RPMI7951 (cell line): ENCODE measurements around the gene DGKB. TPM values are rescaled to one million over a fixed set of nuclear protein-coding genes. Genes with fewer than 3 reads are reported as not detected.

Experiments
- DNase-seq: peaks from one replicate; pipeline ENCODE4 v3.0.0-alpha.2; 2012; ENCODE audit warnings: low read depth
- total RNA-seq: library from RNA; depleted of rRNA; stranded (reverse); fragments of >200 nt; shearing (Covaris generic); gene quantifications from 2 replicates; pipeline ENCODE4 v1.2.3, GENCODE V29; 2014

DGKB gene
- total RNA-seq, 1 experiment from 2014 or later, result not detected

GRCh38 chr7:14207711-14208110, 694.8 kb downstream of the DGKB start:
- no peak for DNase-seq

- DNase-seq, result no peak
Measured at GRCh38 chr7:14207138-14207537, 695.4 kb downstream of the DGKB start.

- no peak for DNase-seq
Measured at GRCh38 chr7:14206121-14206520, 696.4 kb downstream of the DGKB start.

GRCh38 chr7:14201353-14201752, 701.2 kb downstream of the DGKB start:
- DNase-seq, result no peak

- no peak for DNase-seq
Measured at GRCh38 chr7:14199336-14199735, 703.2 kb downstream of the DGKB start.

DNA sequence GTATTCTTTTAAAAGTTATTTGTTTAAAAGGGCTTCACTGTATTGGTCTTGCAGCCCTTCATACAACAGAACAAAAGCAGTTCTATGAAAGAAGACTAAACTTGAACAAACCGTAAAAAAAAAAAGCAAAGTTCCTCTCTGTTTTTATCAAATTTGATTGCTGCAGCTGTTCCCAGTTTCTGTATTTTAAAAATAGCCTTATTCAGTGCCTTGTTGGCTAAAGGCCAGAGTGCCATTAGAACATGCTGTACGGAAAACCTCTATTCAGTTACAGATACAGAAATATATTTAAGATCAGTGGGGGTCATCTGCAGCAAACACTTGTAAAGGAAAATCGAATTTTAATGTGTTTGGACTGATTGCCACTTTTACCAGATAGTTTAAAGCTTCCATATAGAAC, 705.3 kb downstream of the DGKB start:
- peak; percentile 38 for DNase-seq

DNA sequence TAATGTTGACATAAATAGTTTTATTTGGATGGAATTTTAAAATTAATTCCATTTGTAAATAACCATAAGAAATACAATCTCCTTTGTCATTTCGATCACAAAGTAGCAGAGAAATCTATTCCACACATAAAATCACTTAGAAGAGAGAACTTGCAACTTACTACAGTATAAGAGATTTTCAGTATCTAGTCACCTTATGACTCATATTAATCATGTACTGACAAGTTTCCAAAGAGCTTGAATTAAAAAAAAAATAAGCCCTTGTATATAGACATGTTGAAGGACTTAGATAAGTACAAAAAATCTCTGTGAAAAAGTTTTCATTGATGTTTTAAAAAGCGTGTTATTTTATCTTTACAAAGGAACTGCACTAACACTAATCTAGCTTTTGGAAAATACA, 706.0 kb downstream of the DGKB start:
- DNase-seq, result no peak

DNA sequence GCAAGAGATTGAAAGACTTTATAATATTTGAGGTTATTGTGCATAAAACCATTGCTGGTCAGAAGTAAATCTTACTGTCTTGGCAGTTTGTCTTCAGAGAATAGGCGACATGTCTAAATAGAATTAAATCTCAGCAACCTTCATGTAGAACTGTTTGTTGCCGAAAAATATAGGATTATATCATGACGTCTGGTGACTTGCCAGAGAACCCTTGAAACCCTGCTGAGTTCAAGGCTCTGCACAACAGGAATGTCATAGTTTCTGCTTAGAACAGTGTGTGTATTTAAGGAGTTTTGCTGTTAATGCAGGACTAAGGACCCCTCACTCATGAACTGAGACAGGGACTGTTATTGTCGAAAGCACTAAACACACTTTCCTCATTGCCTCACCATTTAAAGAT, 706.7 kb downstream of the DGKB start:
- peak; percentile 16 for DNase-seq

DNA sequence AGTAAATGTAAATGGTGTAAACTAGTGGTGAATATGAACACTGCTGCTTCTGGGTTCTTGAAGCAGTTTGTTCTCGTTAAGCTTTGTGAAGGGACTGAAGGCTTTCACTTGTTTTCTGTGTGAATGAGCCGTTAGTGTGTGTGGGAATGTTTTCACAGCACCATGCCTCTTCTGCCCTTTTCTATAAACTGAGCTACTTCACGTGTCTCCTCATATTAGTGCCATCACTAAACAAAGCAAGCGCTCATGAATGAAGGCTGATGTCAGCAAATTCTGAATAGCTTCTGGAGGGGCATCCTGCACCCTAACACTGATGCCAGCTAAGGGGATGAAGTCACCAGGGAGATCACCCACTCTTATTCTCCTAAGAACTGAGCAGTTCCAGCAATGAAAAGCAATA, 707.5 kb downstream of the DGKB start:
- DNase-seq, result peak; percentile 24

- DNase-seq, result peak; percentile 26
Measured at GRCh38 chr7:14191686-14192098, 710.9 kb downstream of the DGKB start.

- DNase-seq, result no peak
Measured at GRCh38 chr7:14184292-14184864, 718.2 kb downstream of the DGKB start.

DNA sequence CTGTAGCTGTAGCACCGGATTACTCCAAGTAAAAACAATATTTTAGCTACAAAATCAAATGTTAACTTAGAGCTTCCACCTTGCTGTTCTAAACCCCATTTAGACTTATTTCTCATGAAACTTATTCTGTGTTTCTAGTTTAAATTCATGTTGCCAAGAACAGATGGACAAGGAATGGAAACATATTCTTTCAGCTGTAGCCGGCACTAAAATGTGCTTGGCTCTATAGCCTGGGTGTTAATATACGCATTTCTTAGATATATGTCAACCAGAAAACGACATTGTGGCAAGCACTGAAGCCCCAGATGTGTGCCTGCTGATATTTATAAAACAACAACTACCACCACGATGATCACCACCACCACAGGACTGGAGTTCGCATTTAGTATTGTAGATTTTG, 722.8 kb downstream of the DGKB start:
- no peak for DNase-seq

DNA sequence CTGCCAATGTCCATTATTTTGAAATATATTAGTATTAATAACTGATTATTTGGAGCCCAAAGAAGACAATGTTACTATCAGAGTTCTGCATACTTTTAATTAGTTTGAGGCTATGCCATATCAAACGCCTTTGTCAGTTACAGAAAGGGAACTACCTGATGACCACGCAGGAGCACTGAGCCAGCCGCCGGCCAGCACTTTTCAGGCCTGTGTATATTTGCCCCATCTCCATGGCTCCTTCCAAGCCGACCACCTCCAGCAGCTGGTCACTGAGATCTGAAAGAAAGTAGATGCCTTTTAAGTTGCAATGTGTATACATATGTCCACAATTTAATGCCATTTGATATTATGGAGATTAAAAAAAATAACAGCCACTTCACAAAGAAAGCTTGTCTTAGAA, 724.7 kb downstream of the DGKB start:
- DNase-seq, result no peak

DNA sequence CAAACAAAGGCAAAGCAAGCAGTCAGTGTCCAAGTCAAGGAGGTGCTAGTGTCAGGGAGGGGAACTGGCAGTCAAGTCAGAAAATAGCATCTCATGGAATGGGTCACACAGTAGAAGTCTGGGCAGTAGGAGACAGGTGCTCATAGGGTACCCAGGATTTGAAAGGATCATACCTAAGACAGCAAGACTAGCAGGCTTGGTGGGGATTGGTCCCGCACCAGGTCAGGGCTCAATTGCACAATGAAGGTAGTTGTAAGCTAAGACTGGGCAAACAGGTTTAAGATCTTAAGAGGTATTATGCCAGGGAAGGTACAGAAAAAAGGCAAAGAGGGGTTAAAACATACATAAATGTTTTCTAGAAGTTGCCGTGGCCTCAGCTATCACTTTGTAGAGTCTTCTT, 731.7 kb downstream of the DGKB start:
- no peak for DNase-seq

GRCh38 chr7:14158111-14158510, 744.4 kb downstream of the DGKB start:
- no peak for DNase-seq

GRCh38 chr7:14156436-14156835, 746.1 kb downstream of the DGKB start:
- no peak for DNase-seq

- DNase-seq, result no peak
Measured at GRCh38 chr7:14148974-14149373, 753.6 kb downstream of the DGKB start.

- DNase-seq, result no peak
Measured at GRCh38 chr7:14147532-14147931, 755.0 kb downstream of the DGKB start.

GRCh38 chr7:14144538-14144937, 758.0 kb downstream of the DGKB start:
- DNase-seq, result no peak

DNA sequence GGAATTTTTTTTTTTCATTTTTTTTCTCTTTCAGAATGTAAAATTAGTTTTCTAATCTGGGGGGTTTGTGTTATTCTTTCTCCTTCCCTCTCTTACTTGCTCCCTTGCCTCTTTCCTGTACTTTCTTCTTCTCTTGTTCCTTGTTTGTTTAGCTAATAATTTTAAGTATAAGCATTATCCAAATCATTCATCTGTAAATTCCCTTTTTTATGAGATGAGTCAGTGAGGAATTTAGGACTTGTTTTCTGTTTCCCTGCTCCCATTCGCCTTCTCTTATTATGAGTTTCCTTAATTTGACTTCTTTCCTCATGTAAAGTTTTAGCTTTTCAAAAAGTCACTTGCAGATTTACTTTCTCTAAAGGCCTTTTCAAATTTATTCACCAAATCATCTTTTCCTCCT, 758.4 kb downstream of the DGKB start:
- no peak for DNase-seq

DNA sequence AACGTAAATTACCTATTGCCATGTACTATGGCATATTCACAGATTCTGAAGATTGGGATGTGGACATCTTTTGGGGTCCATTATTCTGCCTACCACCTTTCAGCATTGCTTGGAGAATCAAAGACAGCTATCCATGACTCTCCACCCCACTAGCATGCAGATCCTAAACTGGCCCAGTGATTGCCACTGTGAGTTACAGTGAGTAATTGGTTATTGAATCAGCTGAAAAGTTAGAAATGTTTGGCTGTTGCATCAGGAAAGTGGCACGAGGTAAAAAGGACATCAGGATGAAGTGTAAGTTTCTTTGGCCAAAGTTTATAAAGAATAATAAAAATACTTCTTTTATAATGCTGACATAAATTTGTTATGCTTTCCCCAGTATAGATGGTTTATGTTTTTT, 764.9 kb downstream of the DGKB start:
- DNase-seq, result no peak

DNA sequence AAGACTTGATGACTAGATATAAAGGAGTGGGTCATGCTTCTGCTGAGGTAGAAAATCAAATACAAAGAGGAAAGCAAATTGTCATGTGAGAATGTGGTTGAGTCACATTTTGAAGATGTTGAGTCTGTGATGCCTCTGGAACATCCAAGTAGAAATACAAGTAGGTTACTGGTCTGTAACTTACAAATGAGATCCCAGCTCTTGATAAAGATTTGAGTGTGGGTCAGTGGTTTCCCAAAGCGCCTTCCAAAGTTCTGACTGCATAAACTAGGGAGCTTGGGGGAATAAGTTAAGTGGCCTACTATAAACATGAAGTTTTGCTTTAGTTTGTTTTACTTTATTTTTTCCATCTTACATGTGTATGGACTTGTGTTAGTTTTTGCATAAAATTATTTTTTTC, 768.8 kb downstream of the DGKB start:
- DNase-seq, result peak; percentile 6

DNA sequence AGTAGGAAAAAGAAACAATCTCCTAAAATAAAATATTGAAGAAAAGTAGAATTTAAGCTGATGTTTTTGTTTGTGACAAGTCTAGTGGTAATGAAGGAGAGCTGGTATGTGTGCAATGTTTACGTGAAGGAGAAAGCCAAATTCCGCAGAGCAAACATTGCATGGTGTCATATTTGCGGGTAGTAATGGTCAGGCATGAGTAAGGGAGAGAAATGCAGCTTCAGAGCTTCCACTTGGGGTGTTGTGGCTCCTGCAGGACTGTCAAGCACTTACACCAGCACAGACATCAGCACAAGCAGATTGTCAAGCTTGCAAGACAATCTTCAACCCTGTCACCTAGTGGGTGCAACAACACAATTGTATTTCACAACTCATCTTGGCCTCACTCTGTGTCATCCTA, 776.6 kb downstream of the DGKB start:
- no peak for DNase-seq

DNA sequence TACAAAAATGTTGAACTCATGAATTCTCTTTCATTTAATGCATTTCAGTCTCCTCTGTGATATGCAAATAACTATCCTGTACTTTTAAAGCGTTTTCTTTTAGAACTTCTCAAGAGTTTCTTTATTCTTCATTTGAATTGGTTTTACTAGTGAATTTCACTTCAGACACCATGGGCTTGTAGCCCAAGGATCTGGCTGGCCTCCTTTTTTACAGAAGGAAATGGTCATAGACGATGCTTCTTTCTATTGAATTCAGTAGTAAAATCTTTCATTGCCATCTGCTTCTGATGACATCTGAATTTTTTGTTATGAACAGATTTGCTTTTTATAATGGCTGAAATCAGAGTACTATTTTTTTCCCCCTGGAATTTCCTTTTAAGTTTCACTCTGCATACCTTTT, 777.8 kb downstream of the DGKB start:
- DNase-seq, result no peak

- no peak for DNase-seq
Measured at GRCh38 chr7:14123923-14124322, 778.6 kb downstream of the DGKB start.
